Panc1 (cell line): Measurements from ENCODE around the gene ATAD5. TPM values are rescaled to one million over a fixed set of nuclear protein-coding genes. Genes with fewer than 3 reads are reported as not detected.

Experiments used
- ATAC-seq: fragments of 200-7000 bp; cut with Tn5 transposase; 2 replicates; pipeline ENCODE4 v1.9.1; 2020; ENCODE audit warnings: mild to moderate bottlenecking, moderate library complexity
- BruUV-seq: library from RNA; stranded (reverse); fragments of 400-500 nt; replicated peaks from 2 replicates; lab custom pipeline; 2021; lab: Mats Ljungman, UMichigan
- CTCF ChIA-PET: fragments of 300-600 bp; sonication (Branson Sonifier 250); formaldehyde crosslinking; loops from one replicate; lab custom pipeline; 2022; ENCODE audit warnings: antibody characterized with exemption; lab: Charles Lee
- POLR2A ChIA-PET: fragments of 300-600 bp; sonication (Branson Sonifier 250); formaldehyde crosslinking; loops from one replicate; lab custom pipeline; 2022; ENCODE audit warnings: antibody characterized with exemption; lab: Charles Lee
- DNase-seq: peaks from one replicate; pipeline ENCODE4 v3.0.0-alpha.2; 2010; ENCODE audit warnings: low read depth, low spot score
- H3K27ac ChIP-seq: 2 replicates; pipeline ENCODE4 v1.5.1; 2011; ENCODE audit warnings: mild to moderate bottlenecking, low read length, inconsistent platforms
- H3K27me3 ChIP-seq: fragments of 200-500 bp; sonication (Bioruptor generic); 2 replicates; pipeline ENCODE4 v1.6.0; 2014; ENCODE audit warnings: low read length, inconsistent platforms; ENCODE audit not compliant: control insufficient read depth, insufficient read depth
- H3K36me3 ChIP-seq: fragments of 200-500 bp; sonication (Bioruptor generic); 2 replicates; pipeline ENCODE4 v1.5.1; 2014; ENCODE audit warnings: inconsistent platforms, mild to moderate bottlenecking, low read length, moderate library complexity; ENCODE audit not compliant: control insufficient read depth, insufficient read depth
- H3K4me1 ChIP-seq: 2 replicates; pipeline ENCODE4 v1.5.1; 2011; ENCODE audit warnings: inconsistent platforms, mild to moderate bottlenecking, low read length, moderate library complexity; ENCODE audit not compliant: control insufficient read depth, insufficient read depth
- H3K4me3 ChIP-seq, 2 experiments: 2 replicates each; pipeline ENCODE4 v1.5.1; 2011 to 2012; ENCODE audit warnings: low read depth in 2 of 2, low read length in 2 of 2, mild to moderate bottlenecking in 2 of 2, inconsistent platforms in 1 of 2, moderate library complexity in 1 of 2
- H3K9me3 ChIP-seq: fragments of 200-500 bp; sonication (Bioruptor generic); 2 replicates; pipeline ENCODE4 v1.5.1; 2014; ENCODE audit warnings: low read depth, mild to moderate bottlenecking, inconsistent platforms, low read length, moderate library complexity; ENCODE audit not compliant: control insufficient read depth, insufficient read depth
- POLR2AphosphoS5 ChIP-seq: IDR thresholded peaks from 2 replicates; pipeline ENCODE4 v1.6.1; 2012; ENCODE audit warnings: mild to moderate bottlenecking, low read depth, low read length, moderate library complexity
- SIN3A ChIP-seq: IDR thresholded peaks from 2 replicates; pipeline ENCODE4 v1.6.1; 2012; ENCODE audit warnings: low read depth, mild to moderate bottlenecking, low read length, moderate library complexity, borderline replicate concordance; ENCODE audit not compliant: insufficient read depth
- TCF7L2 ChIP-seq: IDR thresholded peaks from 2 replicates; pipeline ENCODE4 v1.6.1; 2011; ENCODE audit warnings: mild to moderate bottlenecking, low read depth, low read length, inconsistent platforms
- in situ Hi-C: cut with HindIII; loops from 2 replicates; pipeline ENCODE4 v1.10.0; 2016; ENCODE audit warnings: low sequenced_read_pairs, low pct_unique_long_range_greater_than_20kb
- intact Hi-C: fragments of 100-400 bp; cut with micrococcal nuclease; formaldehyde crosslinking; loops from one replicate; pipeline ENCODE4 v1.10.0; 2022; ENCODE audit not compliant: unreplicated experiment
- total RNA-seq: library from RNA; stranded (reverse); gene quantifications from one replicate; pipeline ENCODE4 v1.2.1, GENCODE V29; 2021; ENCODE audit not compliant: unreplicated experiment
- TF ChIP-seq, protein P1 (sequence below): fragments of 450-650 bp; IDR thresholded peaks from 2 replicates; pipeline ENCODE4 v1.5.1; 2017; ENCODE audit warnings: mild to moderate bottlenecking
- TF ChIP-seq, protein P2 (sequence below), 2 experiments: IDR thresholded peaks; 2 replicates each; pipeline ENCODE4 v1.6.1; 2011 to 2012; ENCODE audit warnings: low read depth in 2 of 2, control low read depth in 1 of 2, low read length in 1 of 2, mild to moderate bottlenecking in 1 of 2, moderate library complexity in 1 of 2; ENCODE audit not compliant: insufficient read depth in 1 of 2

ATAD5 gene
- total RNA-seq, 1 experiment from 2014 or later, result 11.5 TPM

DNA sequence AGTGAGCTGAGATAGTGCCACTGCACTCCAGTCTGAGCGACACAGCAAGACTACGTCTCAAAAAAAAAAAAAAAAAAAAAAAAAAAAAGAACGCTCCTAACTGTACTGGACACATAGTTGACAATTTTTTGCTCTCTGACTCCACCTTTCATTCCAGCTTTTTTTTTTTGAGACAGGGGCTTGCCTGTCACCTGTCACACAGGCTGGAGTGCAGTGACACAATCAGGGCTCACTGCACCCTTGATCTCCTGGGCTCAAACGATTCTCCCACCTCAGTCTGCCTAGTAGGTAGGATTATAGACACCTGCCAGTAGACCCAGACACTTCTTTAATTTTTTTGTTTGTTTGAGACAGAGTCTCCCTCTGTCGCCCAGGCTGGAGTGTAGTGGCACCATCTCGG, 4.7 kb upstream of the ATAD5 start:
- Histone ChIP-seq H3K4me1 (peaks cover 20% of the 10 kb centered on the region), H3K36me3 (no peaks in the 10 kb centered on the region; the same call in 1 of the 2 replicates), H3K4me3 (no peak overlapping the region), H3K27ac (no peak overlapping the region), H3K9me3 (no peaks in the 10 kb centered on the region), H3K27me3 (no peaks in the 10 kb centered on the region)
- intact Hi-C loops, result no loop called here
- ATAC-seq, result no peak
- BruUV-seq, result no TSS peak
- CTCF ChIA-PET, result no interaction called here
- in situ Hi-C loops, result no loop called here
- no peak for DNase-seq
- POLR2A ChIA-PET, result no interaction called here
- TF ChIP-seq POLR2AphosphoS5 (no peak), SIN3A (no peak), TCF7L2 (no peak)
- TF ChIP-seq, protein P1, sequence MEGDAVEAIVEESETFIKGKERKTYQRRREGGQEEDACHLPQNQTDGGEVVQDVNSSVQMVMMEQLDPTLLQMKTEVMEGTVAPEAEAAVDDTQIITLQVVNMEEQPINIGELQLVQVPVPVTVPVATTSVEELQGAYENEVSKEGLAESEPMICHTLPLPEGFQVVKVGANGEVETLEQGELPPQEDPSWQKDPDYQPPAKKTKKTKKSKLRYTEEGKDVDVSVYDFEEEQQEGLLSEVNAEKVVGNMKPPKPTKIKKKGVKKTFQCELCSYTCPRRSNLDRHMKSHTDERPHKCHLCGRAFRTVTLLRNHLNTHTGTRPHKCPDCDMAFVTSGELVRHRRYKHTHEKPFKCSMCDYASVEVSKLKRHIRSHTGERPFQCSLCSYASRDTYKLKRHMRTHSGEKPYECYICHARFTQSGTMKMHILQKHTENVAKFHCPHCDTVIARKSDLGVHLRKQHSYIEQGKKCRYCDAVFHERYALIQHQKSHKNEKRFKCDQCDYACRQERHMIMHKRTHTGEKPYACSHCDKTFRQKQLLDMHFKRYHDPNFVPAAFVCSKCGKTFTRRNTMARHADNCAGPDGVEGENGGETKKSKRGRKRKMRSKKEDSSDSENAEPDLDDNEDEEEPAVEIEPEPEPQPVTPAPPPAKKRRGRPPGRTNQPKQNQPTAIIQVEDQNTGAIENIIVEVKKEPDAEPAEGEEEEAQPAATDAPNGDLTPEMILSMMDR, result no peak
- TF ChIP-seq, protein P2, sequence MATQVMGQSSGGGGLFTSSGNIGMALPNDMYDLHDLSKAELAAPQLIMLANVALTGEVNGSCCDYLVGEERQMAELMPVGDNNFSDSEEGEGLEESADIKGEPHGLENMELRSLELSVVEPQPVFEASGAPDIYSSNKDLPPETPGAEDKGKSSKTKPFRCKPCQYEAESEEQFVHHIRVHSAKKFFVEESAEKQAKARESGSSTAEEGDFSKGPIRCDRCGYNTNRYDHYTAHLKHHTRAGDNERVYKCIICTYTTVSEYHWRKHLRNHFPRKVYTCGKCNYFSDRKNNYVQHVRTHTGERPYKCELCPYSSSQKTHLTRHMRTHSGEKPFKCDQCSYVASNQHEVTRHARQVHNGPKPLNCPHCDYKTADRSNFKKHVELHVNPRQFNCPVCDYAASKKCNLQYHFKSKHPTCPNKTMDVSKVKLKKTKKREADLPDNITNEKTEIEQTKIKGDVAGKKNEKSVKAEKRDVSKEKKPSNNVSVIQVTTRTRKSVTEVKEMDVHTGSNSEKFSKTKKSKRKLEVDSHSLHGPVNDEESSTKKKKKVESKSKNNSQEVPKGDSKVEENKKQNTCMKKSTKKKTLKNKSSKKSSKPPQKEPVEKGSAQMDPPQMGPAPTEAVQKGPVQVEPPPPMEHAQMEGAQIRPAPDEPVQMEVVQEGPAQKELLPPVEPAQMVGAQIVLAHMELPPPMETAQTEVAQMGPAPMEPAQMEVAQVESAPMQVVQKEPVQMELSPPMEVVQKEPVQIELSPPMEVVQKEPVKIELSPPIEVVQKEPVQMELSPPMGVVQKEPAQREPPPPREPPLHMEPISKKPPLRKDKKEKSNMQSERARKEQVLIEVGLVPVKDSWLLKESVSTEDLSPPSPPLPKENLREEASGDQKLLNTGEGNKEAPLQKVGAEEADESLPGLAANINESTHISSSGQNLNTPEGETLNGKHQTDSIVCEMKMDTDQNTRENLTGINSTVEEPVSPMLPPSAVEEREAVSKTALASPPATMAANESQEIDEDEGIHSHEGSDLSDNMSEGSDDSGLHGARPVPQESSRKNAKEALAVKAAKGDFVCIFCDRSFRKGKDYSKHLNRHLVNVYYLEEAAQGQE (IDR thresholded peaks at IDR 0.05; ENCODE audit: insufficient read depth in 1 of 2, low read depth in 2 of 2, low read length in 1 of 2), result no peak

DNA sequence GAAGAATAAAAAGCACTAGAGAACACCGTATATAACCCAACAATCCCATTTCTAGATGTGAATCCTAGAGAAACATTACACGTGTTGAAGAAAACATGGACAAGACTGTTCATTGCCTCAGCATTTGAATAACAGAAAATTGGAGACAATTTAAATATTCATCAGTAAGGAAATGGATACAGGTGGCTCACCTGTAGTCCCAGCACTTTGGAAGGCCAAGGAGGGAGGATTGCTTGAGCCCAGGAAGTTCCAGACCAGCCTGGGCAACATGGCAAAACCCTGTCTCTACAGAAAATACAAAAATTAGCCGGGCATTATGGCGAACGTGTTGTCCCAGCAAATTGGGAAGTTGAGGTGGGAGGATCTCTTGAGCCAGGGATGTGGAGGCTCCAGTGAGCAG, 2.7 kb upstream of the ATAD5 start:
- in situ Hi-C loops, result no loop called here
- intact Hi-C loops, result no loop called here
- TF ChIP-seq, protein P1, result no peak
- TF ChIP-seq SIN3A, result no peak
- TF ChIP-seq, protein P2 (IDR thresholded peaks at IDR 0.05; ENCODE audit: insufficient read depth in 1 of 2, low read depth in 2 of 2, low read length in 1 of 2), result no peak
- TF ChIP-seq POLR2AphosphoS5, result no peak
- TF ChIP-seq TCF7L2, result no peak

More for the DNA sequence above, 2.7 kb upstream of the ATAD5 start:
- no peak overlapping the region for H3K4me3 ChIP-seq
- ChIA-PET POLR2A (no interaction called here), CTCF (no interaction called here)
- no peak for DNase-seq
- H3K4me1 ChIP-seq, result peaks cover 18% of the 10 kb centered on the region
- H3K36me3 ChIP-seq, result no peaks in the 10 kb centered on the region; the same call in 1 of the 2 replicates
- ATAC-seq, result no peak
- BruUV-seq, result no TSS peak
- H3K27me3 ChIP-seq, result no peaks in the 10 kb centered on the region
- no peak overlapping the region for H3K27ac ChIP-seq
- no peaks in the 10 kb centered on the region for H3K9me3 ChIP-seq
